Limb (tissue), 2 donors: ENCODE measurements around the gene ASGR2.
"Not testable (repeated sequence)": the region's sequence is repeated elsewhere in the genome, so short reads cannot be mapped to it uniquely, and the experiment has no call there.

Experiments
- DNase-seq, 2 donors: peaks; one replicate each; pipeline ENCODE4 v3.0.0-alpha.2; 2016; ENCODE audit errors: extremely low spot score in 2 of 2

Gene ASGR2

GRCh38 chr17:7100641-7101379 is 13.8 kb downstream of the ASGR2 start:
- DNase-seq = not testable (repeated sequence)

- no peak for DNase-seq
Observed at GRCh38 chr17:7098802-7099459, 15.7 kb downstream of the ASGR2 start.

- no peak for DNase-seq
Observed at GRCh38 chr17:7097940-7098339, 16.7 kb downstream of the ASGR2 start.

GRCh38 chr17:7095625-7096024 is 19.0 kb downstream of the ASGR2 start:
- no peak for DNase-seq

GRCh38 chr17:7094652-7095019 is 20.0 kb downstream of the ASGR2 start:
- no peak for DNase-seq

GRCh38 chr17:7091311-7092005 is 23.2 kb downstream of the ASGR2 start:
- DNase-seq = not testable (repeated sequence)

- DNase-seq = not testable (repeated sequence)
Observed at GRCh38 chr17:7089570-7089969, 25.1 kb downstream of the ASGR2 start.

- DNase-seq = not testable (repeated sequence)
Observed at GRCh38 chr17:7088442-7088841, 26.2 kb downstream of the ASGR2 start.

- no peak for DNase-seq
Observed at GRCh38 chr17:7084088-7084487, 30.5 kb downstream of the ASGR2 start.

- no peak for DNase-seq
Observed at GRCh38 chr17:7083592-7083991, 31.0 kb downstream of the ASGR2 start.

- DNase-seq = no peak
Observed at GRCh38 chr17:7081341-7082062, 33.1 kb downstream of the ASGR2 start.

GRCh38 chr17:7080456-7081041 is 34.1 kb downstream of the ASGR2 start:
- DNase-seq = no peak

GRCh38 chr17:7079581-7080455 is 34.8 kb downstream of the ASGR2 start, which contains the start of gene CLEC10A:
TSS of gene CLEC10A (minus strand) at chr17:7080251. CDS start at chr17:7078812, 1,439 bp downstream.
- DNase-seq = no peak

GRCh38 chr17:7078711-7079110 is 35.9 kb downstream of the ASGR2 start:
- DNase-seq = no peak

GRCh38 chr17:7077911-7078546 is 36.6 kb downstream of the ASGR2 start:
- DNase-seq = no peak

GRCh38 chr17:7074931-7075330 is 39.7 kb downstream of the ASGR2 start:
- DNase-seq = no peak

- no peak for DNase-seq
Observed at GRCh38 chr17:7072406-7072805, 42.2 kb downstream of the ASGR2 start.

GRCh38 chr17:7070712-7071111 is 43.9 kb downstream of the ASGR2 start:
- DNase-seq = no peak

GRCh38 chr17:7068268-7068667 is 46.4 kb downstream of the ASGR2 start:
- DNase-seq = no peak

- no peak for DNase-seq
Observed at GRCh38 chr17:7067198-7067597, 47.4 kb downstream of the ASGR2 start.
